HepG2 (cell line): Measurements from ENCODE around the gene GRIN3A. TPM values are rescaled to one million over a fixed set of nuclear protein-coding genes. Genes with fewer than 3 reads are reported as not detected.
A peak's percentile ranks its signal among the peaks of the same experiment; 100 is the strongest.

Experiments used
- ATF6 ChIP-seq: sonication (generic); formaldehyde crosslinking; conservative IDR thresholded peaks from 2 replicates; pipeline ENCODE4 v1.4.0; 2020; ENCODE audit warnings: missing genetic modification reagents
- HNF4A ChIP-seq: sonication (generic); formaldehyde crosslinking; IDR thresholded peaks from 2 replicates; pipeline ENCODE4 v1.4.0; 2020; ENCODE audit warnings: missing genetic modification reagents
- HNRNPL ChIP-seq: fragments of 200-400 bp; formaldehyde crosslinking; IDR thresholded peaks from 2 replicates; pipeline ENCODE4 v1.6.1; 2017; ENCODE audit warnings: mild to moderate bottlenecking, low read depth, low read length
- PHB2 ChIP-seq: fragments of 450-650 bp; IDR thresholded peaks from 2 replicates; pipeline ENCODE4 v1.6.1; 2018; ENCODE audit not compliant: partially characterized antibody
- REPIN1 ChIP-seq: sonication (generic); formaldehyde crosslinking; IDR thresholded peaks from 2 replicates; pipeline ENCODE4 v1.8.0; 2022; ENCODE audit warnings: missing genetic modification reagents, low read depth, mild to moderate bottlenecking, borderline replicate concordance
- RORA ChIP-seq: sonication (generic); formaldehyde crosslinking; IDR thresholded peaks from 2 replicates; pipeline ENCODE4 v1.5.0; 2020; ENCODE audit warnings: mild to moderate bottlenecking, missing genetic modification reagents, moderate library complexity
- SAP130 ChIP-seq: IDR thresholded peaks from 2 replicates; pipeline ENCODE4 v1.6.1; 2016; ENCODE audit warnings: low read depth
- SIX4 ChIP-seq: sonication (generic); formaldehyde crosslinking; IDR thresholded peaks from 2 replicates; pipeline ENCODE4 v1.4.0; 2020; ENCODE audit warnings: missing genetic modification reagents
- SMARCE1 ChIP-seq: fragments of 450-650 bp; IDR thresholded peaks from 2 replicates; pipeline ENCODE4 v1.6.1; 2017; ENCODE audit warnings: borderline replicate concordance
- THAP9 ChIP-seq: sonication (generic); formaldehyde crosslinking; IDR thresholded peaks from 2 replicates; pipeline ENCODE4; 2020; ENCODE audit warnings: missing genetic modification reagents, mild to moderate bottlenecking, borderline replicate concordance
- XBP1 ChIP-seq: sonication (generic); formaldehyde crosslinking; IDR thresholded peaks from 2 replicates; pipeline ENCODE4 v1.5.0; 2020; ENCODE audit warnings: missing genetic modification reagents
- ZNF3 ChIP-seq: IDR thresholded peaks from 2 replicates; pipeline ENCODE4 v1.7.0; 2017; ENCODE audit warnings: inconsistent platforms
- ZNF34 ChIP-seq: sonication (generic); formaldehyde crosslinking; IDR thresholded peaks from 2 replicates; pipeline ENCODE4 v1.4.0; 2020; ENCODE audit warnings: mild to moderate bottlenecking, missing genetic modification reagents, borderline replicate concordance
- ZNF512 ChIP-seq: sonication (generic); formaldehyde crosslinking; IDR thresholded peaks from 2 replicates; pipeline ENCODE4 v1.4.0; 2020; ENCODE audit warnings: mild to moderate bottlenecking, missing genetic modification reagents
- ZNF530 ChIP-seq: sonication (generic); formaldehyde crosslinking; IDR thresholded peaks from 2 replicates; pipeline ENCODE4 v1.5.0; 2020; ENCODE audit warnings: low read depth, mild to moderate bottlenecking, missing genetic modification reagents
- ZNF691 ChIP-seq: sonication (generic); formaldehyde crosslinking; IDR thresholded peaks from 2 replicates; pipeline ENCODE4 v1.4.0; 2020; ENCODE audit warnings: missing genetic modification reagents, low read depth, mild to moderate bottlenecking, borderline replicate concordance
- ZNF770 ChIP-seq: sonication (generic); formaldehyde crosslinking; IDR thresholded peaks from 2 replicates; pipeline ENCODE4 v1.5.0; 2020; ENCODE audit warnings: mild to moderate bottlenecking, missing genetic modification reagents
- ZNF850 ChIP-seq: sonication (generic); formaldehyde crosslinking; conservative IDR thresholded peaks from 2 replicates; pipeline ENCODE4 v1.9.0; 2021; ENCODE audit warnings: mild to moderate bottlenecking, missing genetic modification reagents
- ZSCAN9 ChIP-seq: IDR thresholded peaks from 2 replicates; pipeline ENCODE4 v1.6.1; 2016; ENCODE audit warnings: borderline replicate concordance
- polyA plus RNA-seq, 8 experiments: library from polyadenylated mRNA; depleted of rRNA in 3 of 8; stranded (reverse) in 7 of 8; unstranded in 1 of 8; fragments of >200 nt; fragmentation: Illumina TruSeq in 4 of 8; extraction: Trizol in 4 of 8; gene quantifications; 2 replicates each; pipeline versions ENCODE4 v1.2.1 to v1.2.3, GENCODE V29; 2011 to 2016; ENCODE audit warnings: low read depth in 4 of 8, missing spikeins in 1 of 8, mixed read lengths in 1 of 8; ENCODE audit not compliant: insufficient read depth in 1 of 8
- total RNA-seq, 5 experiments: library from RNA; depleted of rRNA; stranded (reverse); fragments of >200 nt; fragmentation: Illumina TruSeq; extraction: Trizol; gene quantifications; 2 replicates each; pipeline ENCODE4 v1.2.3, GENCODE V29; 2016; ENCODE audit warnings: low read depth in 1 of 5

Gene GRIN3A
- total and polyA plus RNA-seq, 2 of the 13 experiments (the other 11 are each of a cell fraction or from before 2014, with no cell fraction given) = not detected

GRCh38 chr9:101533334-101534204 is 204.9 kb downstream of the GRIN3A start, which contains the start of gene RNF20 (continued):
- TF ChIP-seq REPIN1 (CRISPR knock-in tag) (peak; percentile 89), ZNF3 (CRISPR knock-in tag) (0 out of 2 replicates have a peak, but pooled peaks have one; percentile 26), SAP130 (CRISPR knock-in tag) (peak; percentile 91), THAP9 (CRISPR knock-in tag) (peak; percentile 79; the same call in 1 of the 2 replicates), ZSCAN9 (CRISPR knock-in tag) (no peak), SIX4 (CRISPR knock-in tag) (no peak; the same call in 1 of the 2 replicates), RORA (CRISPR knock-in tag) (no peak), XBP1 (CRISPR knock-in tag) (no peak), ZNF691 (CRISPR knock-in tag) (peak; percentile 82), ZNF770 (CRISPR knock-in tag) (peak; percentile 20; the same call in 1 of the 2 replicates), ATF6 (CRISPR knock-in tag) (no peak), HNRNPL (no peak), ZNF850 (CRISPR knock-in tag) (no peak), ZNF512 (CRISPR knock-in tag) (no peak), ZNF34 (CRISPR knock-in tag) (no peak), PHB2 (no peak), ZNF530 (CRISPR knock-in tag) (no peak), SMARCE1 (no peak), HNF4A (CRISPR knock-in tag) (0 out of 2 replicates have a peak, but pooled peaks have one; percentile 21)
